Adrenal gland (tissue), 5 donors: ENCODE results near the gene FXYD3.

ENCODE experiments used
- CTCF ChIP-seq, 6 experiments: fragments of 450-650 bp in 4 of 6; fragments of 200-600 bp in 2 of 6; sonication (generic) in 1 of 6; IDR thresholded peaks; 1 replicate in 5 of 6; 2 replicates in 1 of 6; pipeline versions ENCODE4 v1.5.1 to v1.8.0; 2016 to 2021; ENCODE audit warnings: antibody characterized with exemption in 6 of 6, mild to moderate bottlenecking in 2 of 6, moderate library complexity in 1 of 6
- POLR2A ChIP-seq, 2 donors: fragments of 450-650 bp; IDR thresholded peaks; one replicate each; pipeline ENCODE4 v1.6.1; 2017; ENCODE audit warnings: antibody characterized with exemption in 2 of 2, mild to moderate bottlenecking in 2 of 2, moderate library complexity in 1 of 2
- donor health status: DM: no; HTN: no; CAD: no.

DNA sequence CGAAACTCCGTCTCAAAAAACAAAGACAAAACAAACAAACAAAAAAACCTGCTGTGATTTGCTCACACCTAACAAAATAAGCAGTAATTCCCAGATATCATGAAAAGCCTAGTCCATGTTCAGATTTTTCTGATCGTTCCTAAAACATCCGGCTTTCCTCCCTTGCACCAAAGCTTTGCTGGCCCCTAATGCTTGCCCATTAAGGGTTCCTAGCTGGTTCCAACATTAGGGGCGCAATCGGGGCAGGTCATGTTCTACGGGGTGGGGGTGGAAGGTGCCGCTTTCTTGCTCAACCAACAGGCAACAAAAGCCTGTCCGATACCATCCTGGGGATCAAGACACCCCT, 25.5 kb upstream of the FXYD3 start:
- TF ChIP-seq CTCF (IDR thresholded peaks at IDR 0.05), result no peak
- TF ChIP-seq POLR2A (IDR thresholded peaks at IDR 0.05), result no peak
